Measurements from ENCODE around the gene SMIM12.

SMIM12 gene

DNA sequence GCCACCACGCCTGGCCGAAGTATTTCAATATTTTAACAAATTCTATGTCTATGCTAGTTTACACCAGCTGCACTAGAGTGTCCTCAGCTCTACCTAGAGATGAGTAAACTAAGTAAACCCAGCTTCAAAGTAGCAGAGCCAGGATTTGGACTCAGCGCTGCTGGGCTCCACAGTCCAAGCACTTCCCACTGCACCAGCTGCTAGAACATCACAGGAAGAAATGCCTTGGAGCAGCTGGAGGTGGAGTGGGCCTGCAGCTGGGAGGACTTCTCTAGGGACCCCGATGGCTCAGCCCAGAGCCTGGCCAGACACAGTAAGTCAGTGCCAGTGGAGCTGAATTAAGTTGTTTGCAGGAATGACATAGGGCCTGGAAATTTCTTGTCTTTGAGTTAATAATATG lies 10.2 kb upstream of the SMIM12 start:
- Histone ChIP-seq H3K79me1 (ENCODE audit: low read depth, low read length) (no peaks in the 10 kb centered on the region), H3K4me3 (ENCODE audit: low read length in 2 of 2) (no peak overlapping the region), H4K8ac (ENCODE audit: low read depth, low read length) (no peak overlapping the region), H3K4me2 (ENCODE audit: insufficient read depth, low read length, poor library complexity, severe bottlenecking) (no peak overlapping the region), H2BK12ac (ENCODE audit: low read length) (no peak overlapping the region), H3K36me3 (replicated peaks in 1 of 2; ENCODE audit: control insufficient read depth in 2 of 2, insufficient read depth in 2 of 2, low read length in 2 of 2) (no peaks in the 10 kb centered on the region), H3K14ac (ENCODE audit: low read length) (no peak overlapping the region), H3K9ac (ENCODE audit: low read depth, low read length, poor library complexity) (no peak overlapping the region), H2BK5ac (ENCODE audit: low read length) (no peak overlapping the region), H3K4me1 (ENCODE audit: control insufficient read depth in 2 of 2, insufficient read depth in 1 of 2, low read depth in 1 of 2, low read length in 2 of 2) (peaks cover 0 to 1% of the 10 kb centered on the region in 2 donors), H3K18ac (ENCODE audit: low read length) (no peak overlapping the region), H3K9me3 (replicated peaks in 1 of 2; ENCODE audit: control insufficient read depth in 2 of 2, insufficient read depth in 1 of 2, low read depth in 1 of 2, low read length in 2 of 2) (no peaks in the 10 kb centered on the region), H3K27me3 (ENCODE audit: control insufficient read depth in 3 of 3, insufficient read depth in 3 of 3, low read depth in 1 of 3, low read length in 3 of 3) (peaks cover 0 to 25% (median 4%) of the 10 kb centered on the region in 3 experiments), H3K23ac (ENCODE audit: low read depth, low read length, poor library complexity) (no peak overlapping the region), H2AK5ac (ENCODE audit: low read depth, low read length) (no peak overlapping the region), H4K91ac (ENCODE audit: low read depth, low read length, poor library complexity) (no peak overlapping the region), H3K4ac (ENCODE audit: low read length) (no peak overlapping the region), H2BK15ac (ENCODE audit: low read length) (no peak overlapping the region), H2AFZ (ENCODE audit: low read length) (no peak overlapping the region), H2BK120ac (ENCODE audit: low read depth, low read length) (no peak overlapping the region), H3K27ac (replicated peaks; ENCODE audit: low read length) (no peak overlapping the region)
- no peak for DNase-seq (ENCODE audit: low spot score)
- WGBS, 2 donors (ENCODE audit: extremely low coverage in 2 of 2, insufficient read length in 2 of 2, insufficient replicate concordance in 1 of 2) = no CpG with 5 or more reads among the region's 4 CpGs

DNA sequence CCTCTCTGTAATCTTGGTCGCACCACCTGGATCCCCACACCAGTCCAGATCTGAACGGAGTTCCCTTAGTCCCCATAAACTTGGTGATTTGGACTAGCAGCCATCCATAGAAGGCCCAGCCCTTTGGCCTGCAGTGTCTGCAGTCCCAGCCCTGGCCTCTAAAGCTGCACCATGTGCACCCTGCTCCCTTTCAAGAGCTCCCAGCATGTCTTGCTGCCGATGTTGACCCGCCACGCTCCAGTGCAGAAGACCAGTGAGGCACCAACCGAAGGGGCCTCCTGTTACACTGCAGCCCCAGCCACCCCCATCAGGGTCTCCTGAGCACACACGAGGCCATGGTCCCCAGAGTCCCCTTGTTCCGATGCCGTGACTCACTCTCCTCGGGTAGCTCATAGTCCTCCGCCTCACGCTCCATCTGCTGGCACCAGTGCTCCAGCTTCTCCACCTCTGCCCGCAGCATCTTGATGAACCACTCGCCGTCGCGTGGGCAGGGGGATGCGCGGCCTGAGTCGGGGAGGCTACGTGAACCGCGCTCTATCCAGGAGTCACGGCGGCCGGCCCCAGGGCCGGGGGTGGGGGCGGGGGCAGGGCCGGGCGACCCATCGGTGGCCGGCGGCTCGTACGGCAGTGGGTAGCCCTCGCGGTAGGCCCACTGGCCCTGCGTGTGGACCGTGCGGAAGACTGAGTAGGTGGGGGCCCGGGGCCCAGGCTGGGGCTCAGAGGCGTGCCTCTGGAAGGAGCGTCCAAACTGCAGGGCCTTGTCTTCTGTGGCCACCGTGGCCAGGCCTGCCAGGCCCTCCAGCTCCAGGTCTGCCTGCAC lies 8.9 kb upstream of the SMIM12 start:
- H3K36me3 ChIP-seq (replicated peaks in 1 of 2; ENCODE audit: control insufficient read depth in 2 of 2, insufficient read depth in 2 of 2, low read length in 2 of 2) = no peaks in the 10 kb centered on the region
- no peaks in the 10 kb centered on the region for H3K79me1 ChIP-seq (ENCODE audit: low read depth, low read length)
- H3K9me3 ChIP-seq (replicated peaks in 1 of 2; ENCODE audit: control insufficient read depth in 2 of 2, insufficient read depth in 1 of 2, low read depth in 1 of 2, low read length in 2 of 2) = no peaks in the 10 kb centered on the region
- no peak overlapping the region for H2BK5ac ChIP-seq (ENCODE audit: low read length)
- no peak overlapping the region for H4K91ac ChIP-seq (ENCODE audit: low read depth, low read length, poor library complexity)
- no peak overlapping the region for H3K9ac ChIP-seq (ENCODE audit: low read depth, low read length, poor library complexity)
- H3K27me3 ChIP-seq (ENCODE audit: control insufficient read depth in 3 of 3, insufficient read depth in 3 of 3, low read depth in 1 of 3, low read length in 3 of 3) = peaks cover 0 to 27% (median 4%) of the 10 kb centered on the region in 3 experiments
- H3K23ac ChIP-seq (ENCODE audit: low read depth, low read length, poor library complexity) = no peak overlapping the region
- no peak overlapping the region for H4K8ac ChIP-seq (ENCODE audit: low read depth, low read length)
- H3K18ac ChIP-seq (ENCODE audit: low read length) = no peak overlapping the region
- H3K4me1 ChIP-seq (ENCODE audit: control insufficient read depth in 2 of 2, insufficient read depth in 1 of 2, low read depth in 1 of 2, low read length in 2 of 2) = peaks cover 0 to 1% of the 10 kb centered on the region in 2 donors
- no peak for DNase-seq (ENCODE audit: low spot score)
- no peak overlapping the region for H3K27ac ChIP-seq (replicated peaks; ENCODE audit: low read length)
- no CpG with 5 or more reads among the region's 44 CpGs for WGBS, 2 donors (ENCODE audit: extremely low coverage in 2 of 2, insufficient read length in 2 of 2, insufficient replicate concordance in 1 of 2)
- no peak overlapping the region for H2AFZ ChIP-seq (ENCODE audit: low read length)
- H3K4ac ChIP-seq (ENCODE audit: low read length) = no peak overlapping the region
- H2BK120ac ChIP-seq (ENCODE audit: low read depth, low read length) = no peak overlapping the region
- no peak overlapping the region for H2BK12ac ChIP-seq (ENCODE audit: low read length)
- H3K14ac ChIP-seq (ENCODE audit: low read length) = no peak overlapping the region
- H2AK5ac ChIP-seq (ENCODE audit: low read depth, low read length) = no peak overlapping the region
- H3K4me2 ChIP-seq (ENCODE audit: insufficient read depth, low read length, poor library complexity, severe bottlenecking) = no peak overlapping the region
- no peak overlapping the region for H3K4me3 ChIP-seq (ENCODE audit: low read length in 2 of 2)
- H2BK15ac ChIP-seq (ENCODE audit: low read length) = no peak overlapping the region

DNA sequence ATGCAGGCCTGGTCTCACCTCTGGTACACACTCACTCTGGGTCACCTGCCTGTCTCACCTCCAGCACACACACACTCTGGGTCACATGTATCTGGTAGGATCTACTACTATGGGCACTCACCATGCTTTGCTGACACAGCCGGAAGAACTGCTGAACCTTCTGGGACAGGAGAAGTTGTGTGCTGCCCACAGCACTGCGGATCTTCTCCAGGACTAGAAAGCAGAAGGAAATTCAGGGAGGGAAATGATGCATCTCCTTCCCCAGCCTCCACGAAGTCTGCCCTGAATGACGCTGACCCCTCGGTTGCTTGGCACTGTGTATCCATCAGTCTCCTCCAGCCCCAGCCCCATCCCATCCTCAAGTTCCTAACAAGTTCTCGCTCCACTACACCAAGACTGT lies 7.9 kb upstream of the SMIM12 start:
- Histone ChIP-seq H3K4ac (ENCODE audit: low read length) (no peak overlapping the region), H4K91ac (ENCODE audit: low read depth, low read length, poor library complexity) (no peak overlapping the region), H3K23ac (ENCODE audit: low read depth, low read length, poor library complexity) (no peak overlapping the region), H3K4me3 (ENCODE audit: low read length in 2 of 2) (no peak overlapping the region), H3K14ac (ENCODE audit: low read length) (no peak overlapping the region), H2AFZ (ENCODE audit: low read length) (no peak overlapping the region), H3K27ac (replicated peaks; ENCODE audit: low read length) (no peak overlapping the region), H3K27me3 (ENCODE audit: control insufficient read depth in 3 of 3, insufficient read depth in 3 of 3, low read depth in 1 of 3, low read length in 3 of 3) (peaks cover 0 to 30% (median 4%) of the 10 kb centered on the region in 3 experiments), H2AK5ac (ENCODE audit: low read depth, low read length) (no peak overlapping the region), H2BK12ac (ENCODE audit: low read length) (no peak overlapping the region), H2BK5ac (ENCODE audit: low read length) (no peak overlapping the region), H3K9me3 (replicated peaks in 1 of 2; ENCODE audit: control insufficient read depth in 2 of 2, insufficient read depth in 1 of 2, low read depth in 1 of 2, low read length in 2 of 2) (no peaks in the 10 kb centered on the region), H3K18ac (ENCODE audit: low read length) (no peak overlapping the region), H2BK120ac (ENCODE audit: low read depth, low read length) (no peak overlapping the region), H3K4me2 (ENCODE audit: insufficient read depth, low read length, poor library complexity, severe bottlenecking) (no peak overlapping the region), H2BK15ac (ENCODE audit: low read length) (no peak overlapping the region), H3K79me1 (ENCODE audit: low read depth, low read length) (no peaks in the 10 kb centered on the region), H4K8ac (ENCODE audit: low read depth, low read length) (no peak overlapping the region), H3K4me1 (ENCODE audit: control insufficient read depth in 2 of 2, insufficient read depth in 1 of 2, low read depth in 1 of 2, low read length in 2 of 2) (peaks cover 0 to 1% of the 10 kb centered on the region in 2 donors), H3K9ac (ENCODE audit: low read depth, low read length, poor library complexity) (no peak overlapping the region), H3K36me3 (replicated peaks in 1 of 2; ENCODE audit: control insufficient read depth in 2 of 2, insufficient read depth in 2 of 2, low read length in 2 of 2) (no peaks in the 10 kb centered on the region)
- WGBS, 2 donors (ENCODE audit: extremely low coverage in 2 of 2, insufficient read length in 2 of 2, insufficient replicate concordance in 1 of 2) = no CpG with 5 or more reads among the region's 6 CpGs
- DNase-seq (ENCODE audit: low spot score) = no peak

- WGBS, 2 donors (ENCODE audit: extremely low coverage in 2 of 2, insufficient read length in 2 of 2, insufficient replicate concordance in 1 of 2) = no CpG with 5 or more reads among the region's 9 CpGs
- Histone ChIP-seq H3K27ac (replicated peaks; ENCODE audit: low read length) (no peak overlapping the region), H2BK5ac (ENCODE audit: low read length) (no peak overlapping the region), H2AK5ac (ENCODE audit: low read depth, low read length) (peak overlapping the region; percentile 60), H3K79me1 (ENCODE audit: low read depth, low read length) (no peaks in the 10 kb centered on the region), H3K27me3 (ENCODE audit: control insufficient read depth in 3 of 3, insufficient read depth in 3 of 3, low read depth in 1 of 3, low read length in 3 of 3) (peaks cover 0 to 30% (median 4%) of the 10 kb centered on the region in 3 experiments), H3K4me1 (ENCODE audit: control insufficient read depth in 2 of 2, insufficient read depth in 1 of 2, low read depth in 1 of 2, low read length in 2 of 2) (peaks cover 0 to 1% of the 10 kb centered on the region in 2 donors), H3K18ac (ENCODE audit: low read length) (peak overlapping the region; percentile 6), H3K36me3 (replicated peaks in 1 of 2; ENCODE audit: control insufficient read depth in 2 of 2, insufficient read depth in 2 of 2, low read length in 2 of 2) (no peaks in the 10 kb centered on the region), H3K23ac (ENCODE audit: low read depth, low read length, poor library complexity) (peak overlapping the region; percentile 70), H3K4me3 (ENCODE audit: low read length in 2 of 2) (no peak overlapping the region), H3K9ac (ENCODE audit: low read depth, low read length, poor library complexity) (no peak overlapping the region), H4K91ac (ENCODE audit: low read depth, low read length, poor library complexity) (no peak overlapping the region), H3K9me3 (replicated peaks in 1 of 2; ENCODE audit: control insufficient read depth in 2 of 2, insufficient read depth in 1 of 2, low read depth in 1 of 2, low read length in 2 of 2) (no peaks in the 10 kb centered on the region), H2BK12ac (ENCODE audit: low read length) (no peak overlapping the region), H3K14ac (ENCODE audit: low read length) (no peak overlapping the region), H2AFZ (ENCODE audit: low read length) (peak overlapping the region; percentile 93), H2BK15ac (ENCODE audit: low read length) (no peak overlapping the region), H4K8ac (ENCODE audit: low read depth, low read length) (no peak overlapping the region), H3K4me2 (ENCODE audit: insufficient read depth, low read length, poor library complexity, severe bottlenecking) (no peak overlapping the region), H2BK120ac (ENCODE audit: low read depth, low read length) (no peak overlapping the region), H3K4ac (ENCODE audit: low read length) (no peak overlapping the region)
- DNase-seq (ENCODE audit: low spot score) = no peak
Observed at GRCh38 chr1:34866762-34867109, 7.2 kb upstream of the SMIM12 start.

Measured in neuronal stem cell (in vitro differentiated cells).